Psoas muscle (tissue), 8 donors: Measurements from ENCODE around the gene MAU2. TPM values are rescaled to one million over a fixed set of nuclear protein-coding genes. Genes with fewer than 3 reads are reported as not detected.

ENCODE experiments used
- ATAC-seq, 4 donors: fragments of 200-7000 bp; cut with Tn5 transposase; one replicate each; pipeline ENCODE4 v1.9.1; 2020; ENCODE audit warnings: moderate library complexity in 3 of 4, mild to moderate bottlenecking in 2 of 4
- DNase-seq, 2 donors: peaks; one replicate each; pipeline ENCODE4 v3.0.0-alpha.2; 2020
- H3K27ac ChIP-seq: fragments of 200-600 bp; one replicate; pipeline ENCODE4 v1.8.0; 2022
- H3K27me3 ChIP-seq, 3 donors: fragments of 200-600 bp in 1 of 3; one replicate each; pipeline versions ENCODE4 v1.6.1 to v1.8.0; 2013 to 2022; ENCODE audit warnings: low read length in 2 of 3, mild to moderate bottlenecking in 2 of 3, moderate library complexity in 1 of 3; ENCODE audit not compliant: insufficient read depth in 3 of 3
- H3K36me3 ChIP-seq, 2 donors: fragments of 200-600 bp in 1 of 2; one replicate each; pipeline versions ENCODE4 v1.6.1 to v1.8.0; 2013 to 2022; ENCODE audit warnings: low read depth in 1 of 2, mild to moderate bottlenecking in 1 of 2, moderate library complexity in 1 of 2; ENCODE audit not compliant: insufficient read depth in 1 of 2
- H3K4me1 ChIP-seq: fragments of 200-600 bp; one replicate; pipeline ENCODE4 v1.8.0; 2022
- H3K4me3 ChIP-seq: fragments of 200-600 bp; one replicate; pipeline ENCODE4 v1.8.0; 2022; ENCODE audit warnings: mild to moderate bottlenecking
- H3K9me3 ChIP-seq: fragments of 200-600 bp; one replicate; pipeline ENCODE4 v1.8.0; 2022
- CTCF ChIP-seq: fragments of 200-600 bp; IDR thresholded peaks from one replicate; pipeline ENCODE4 v1.8.0; 2022; ENCODE audit warnings: antibody characterized with exemption
- WGBS, 3 donors: extraction: QIAGEN DNeasy Blood & Tissue Kit; methylation state at CpG; one replicate each; pipeline versions ENCODE4 v1.1.6 to v1.1.7; 2013; 5-methylcytosine and 5-hydroxymethylcytosine counted together
- intact Hi-C, 2 donors: fragments of 100-400 bp; cut with DNase I; formaldehyde crosslinking; loops; one replicate each; pipeline versions ENCODE4 v1.11.0 to v1.14.2; 2022
- polyA plus RNA-seq, 3 donors: library from polyadenylated mRNA; stranded (reverse); fragments of 200-250 nt; gene quantifications; one replicate each; pipeline ENCODE4 v1.2.3, GENCODE V29; 2013
- total RNA-seq, 4 donors: library from RNA; stranded (reverse); fragmentation: NEBNext Ultra II Directional in 2 of 4; extraction: Animal tissue kit (Norgen Biotek cat#: 25700) in 2 of 4; gene quantifications; one replicate each; pipeline versions ENCODE4 v1.2.1 to v1.2.4, GENCODE V29; 2021 to 2023
- donor health status: healthy with polysubstance abuse.
- donor health status: DM: no; HTN: no; CAD: no; lungs with moderate emphysema.
- donor health status: Bipolar disorder and iron deficiency.
- donor health status: healthy.
- donor health status: DM: yes; HTN: yes; CAD: no.
- donor health status: DM: no; HTN: no; CAD: no.
- donor health status: DM: no; HTN: no; CAD: no.
- donor health status: DM: yes; HTN: yes; CAD: no.

The MAU2 gene
- total and polyA plus RNA-seq, 7 donors: 12.3 to 55.1 (median 26.2) TPM

GRCh38 chr19:19406878-19407632, 86.4 kb downstream of the MAU2 start:
- Histone ChIP-seq H3K27ac (peak overlapping the region; percentile 93), H3K4me1 (peaks cover 58% of the 10 kb centered on the region), H3K9me3 (no peaks in the 10 kb centered on the region), H3K36me3 (no peaks in the 10 kb centered on the region), H3K27me3 (no peaks in the 10 kb centered on the region), H3K4me3 (peak overlapping the region; percentile 96)
- 10 to 20% (median 12%) methylated on average over 12 of the region's 12 CpGs for WGBS, 3 donors
- TF ChIP-seq CTCF: peak; percentile 34
- peak in 3 of 4 donors; percentile 31 to 32 (median 32) for ATAC-seq
- intact Hi-C loops: loop anchor here in 1 of 2 donors (5.0 kb wide), 1 partner anchor 40 kb away; no protein-coding TSS in a partner anchor
- peak in 1 of 2 donors; percentile 65 for DNase-seq

- DNase-seq: no peak
- TF ChIP-seq CTCF: no peak
- no peaks in the 10 kb centered on the region for H3K27me3 ChIP-seq
- H3K9me3 ChIP-seq: no peaks in the 10 kb centered on the region
- H3K27ac ChIP-seq: peak overlapping the region; percentile 93
- no peak for ATAC-seq
- peaks cover 56% of the 10 kb centered on the region for H3K4me1 ChIP-seq
- intact Hi-C loops: loop anchor here in 1 of 2 donors (5.0 kb wide), 1 partner anchor 40 kb away; no protein-coding TSS in a partner anchor
- 39 to 56% (median 48%) methylated on average over 4 of the region's 4 CpGs for WGBS, 3 donors
- H3K36me3 ChIP-seq: no peaks in the 10 kb centered on the region
- peak overlapping the region; percentile 96 for H3K4me3 ChIP-seq
Measured at GRCh38 chr19:19407633-19407930, 87.0 kb downstream of the MAU2 start.

Other genes with a start within 250 kb of the MAU2 start
- 10 to 100 TPM; 31.3 to 61.3 (median 42.8) TPM for gene TMEM161A, start 182.4 kb upstream of the MAU2 start, total RNA-seq
- 10 to 100 TPM; 30.2 to 46.1 (median 37.6) TPM for gene TMEM161A, start 182.4 kb upstream of the MAU2 start, polyA plus RNA-seq
- under 1 TPM; 0.56 to 0.91 (median 0.63) TPM for gene MEF2B, start 150.6 kb upstream of the MAU2 start, total RNA-seq
- under 1 TPM; 0.07 to 0.18 (median 0.16) TPM for gene MEF2B, start 150.6 kb upstream of the MAU2 start, polyA plus RNA-seq
- 10 to 100 TPM; 16.0 to 33.6 (median 21.0) TPM for gene BORCS8, start 128.7 kb upstream of the MAU2 start, total RNA-seq
- 10 to 100 TPM; 25.2 to 46.1 (median 41.2) TPM for gene BORCS8, start 128.7 kb upstream of the MAU2 start, polyA plus RNA-seq
- gene RFXANK, start 128.6 kb upstream of the MAU2 start, total RNA-seq: 10 to 100 TPM; 33.3 to 53.5 (median 46.2) TPM
- 10 to 100 TPM; 39.1 to 64.9 (median 57.4) TPM for gene RFXANK, start 128.6 kb upstream of the MAU2 start, polyA plus RNA-seq
- 10 to 100 TPM in 3 of 4 donors, 1 to 10 TPM in 1; 7.5 to 15.8 (median 12.8) TPM for gene NR2C2AP, start 117.4 kb upstream of the MAU2 start, total RNA-seq
- 10 to 100 TPM; 17.5 to 44.4 (median 21.9) TPM for gene NR2C2AP, start 117.4 kb upstream of the MAU2 start, polyA plus RNA-seq
- not detected for gene NCAN, start 108.9 kb upstream of the MAU2 start, total RNA-seq
- gene NCAN, start 108.9 kb upstream of the MAU2 start, polyA plus RNA-seq: under 1 TPM in 1 of 3 donors, not detected in 2; 0.03 TPM
- gene TM6SF2, start 47.5 kb upstream of the MAU2 start, total RNA-seq: under 1 TPM in 1 of 4 donors, not detected in 3; 0.14 TPM
- under 1 TPM in 1 of 3 donors, not detected in 2; 0.29 TPM for gene TM6SF2, start 47.5 kb upstream of the MAU2 start, polyA plus RNA-seq
- gene SUGP1, start 320 bp upstream of the MAU2 start, total RNA-seq: 10 to 100 TPM; 25.8 to 35.8 (median 29.0) TPM
- 10 to 100 TPM; 20.6 to 26.3 (median 24.6) TPM for gene SUGP1, start 320 bp upstream of the MAU2 start, polyA plus RNA-seq
- 10 to 100 TPM; 25.3 to 65.9 (median 55.6) TPM for gene GATAD2A, start 84.8 kb downstream of the MAU2 start, total RNA-seq
- 10 to 100 TPM; 18.5 to 43.4 (median 32.5) TPM for gene GATAD2A, start 84.8 kb downstream of the MAU2 start, polyA plus RNA-seq
- 1 to 10 TPM in 1 of 4 donors, under 1 TPM in 2, not detected in 1; 0.50 to 1.9 (median 0.62) TPM for gene TSSK6, start 194.7 kb downstream of the MAU2 start, total RNA-seq
- 1 to 10 TPM in 2 of 3 donors, under 1 TPM in 1; 0.37 to 3.2 (median 1.4) TPM for gene TSSK6, start 194.7 kb downstream of the MAU2 start, polyA plus RNA-seq
- 100 to 1,000 TPM; 438 to 648 (median 574) TPM for gene NDUFA13, start 195.4 kb downstream of the MAU2 start, total RNA-seq
- 100 to 1,000 TPM; 274 to 597 (median 487) TPM for gene NDUFA13, start 195.4 kb downstream of the MAU2 start, polyA plus RNA-seq
- gene YJEFN3, start 208.1 kb downstream of the MAU2 start, total RNA-seq: 1 to 10 TPM; 1.1 to 2.4 (median 1.3) TPM
- 1 to 10 TPM in 2 of 3 donors, under 1 TPM in 1; 1.00 to 2.9 (median 1.4) TPM for gene YJEFN3, start 208.1 kb downstream of the MAU2 start, polyA plus RNA-seq
- gene CILP2, start 217.4 kb downstream of the MAU2 start, total RNA-seq: not detected
- gene CILP2, start 217.4 kb downstream of the MAU2 start, polyA plus RNA-seq: under 1 TPM in 1 of 3 donors, not detected in 2; 0.03 TPM